ENCODE data around the gene LIME1. TPM values are rescaled to one million over a fixed set of nuclear protein-coding genes. Genes with fewer than 3 reads are reported as not detected.
A peak's percentile ranks its signal among the peaks of the same experiment; 100 is the strongest.

LIME1 gene
- polyA plus RNA-seq, 2 of the 4 experiments (the other 2 are of a cell fraction) = 2.5 to 6.5 TPM

- H3K4me1 ChIP-seq = no peaks in the 10 kb centered on the region
- CTCF ChIA-PET = interaction anchor here (0.8 to 4.4 kb wide), 12 partner anchors 9 to 190 kb away, joined by 3 to 43 read pairs (median 4); partner anchors contain the start of gene TPD52L2
Observed at GRCh38 chr20:63783970-63784369, 47.5 kb downstream of the LIME1 start.

DNA sequence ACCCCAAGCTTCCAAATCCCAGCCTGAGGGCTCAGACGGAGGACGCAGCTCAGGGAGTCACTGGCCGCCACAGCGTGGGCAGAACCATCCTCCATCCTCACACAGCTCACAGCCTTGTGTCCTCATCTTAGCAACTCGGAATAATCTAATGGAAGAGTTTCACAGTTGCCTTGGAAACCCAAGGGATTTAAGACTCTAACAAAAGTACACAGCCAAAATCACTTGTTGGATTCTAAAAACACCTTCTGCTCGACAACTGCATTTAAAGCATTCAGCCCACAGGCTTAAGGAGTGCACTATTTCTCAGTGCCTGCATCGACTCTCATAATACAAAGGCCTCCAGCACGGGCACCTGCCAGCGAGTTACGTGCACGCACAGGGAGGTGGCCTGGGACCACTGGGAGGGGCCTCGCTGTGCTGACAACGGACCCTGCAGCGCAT lies 49.2 kb downstream of the LIME1 start:
- WGBS (ENCODE audit: missing lambda C conversion rate) = 68% methylated on average over 12 of the region's 14 CpGs
- H3K4me2 ChIP-seq = no peak overlapping the region
- CTCF ChIA-PET = interaction anchor here (0.6 to 4.4 kb wide), 36 partner anchors 7 to 337 kb away, joined by 3 to 43 read pairs (median 5); partner anchors contain the start of genes PTK6 and TPD52L2
- TF ChIP-seq USF2 (IDR thresholded peaks at IDR 0.05) (no peak), MAX (IDR thresholded peaks at IDR 0.05) (no peak), RARB (CRISPR knock-in tag; IDR thresholded peaks at IDR 0.05) (no peak), RAD21 (conservative IDR thresholded peaks at IDR 0.05 in 1 of 2, IDR thresholded peaks at IDR 0.05 in 1 of 2) (no peak), HOXB5 (CRISPR knock-in tag; IDR thresholded peaks at IDR 0.05) (no peak), HOXA7 (CRISPR knock-in tag; IDR thresholded peaks at IDR 0.05) (no peak), MAFK (IDR thresholded peaks at IDR 0.05; ENCODE audit: partially characterized antibody) (no peak), CHD2 (IDR thresholded peaks at IDR 0.05; ENCODE audit: low read length, partially characterized antibody) (no peak)
- TF ChIP-seq, protein P1, sequence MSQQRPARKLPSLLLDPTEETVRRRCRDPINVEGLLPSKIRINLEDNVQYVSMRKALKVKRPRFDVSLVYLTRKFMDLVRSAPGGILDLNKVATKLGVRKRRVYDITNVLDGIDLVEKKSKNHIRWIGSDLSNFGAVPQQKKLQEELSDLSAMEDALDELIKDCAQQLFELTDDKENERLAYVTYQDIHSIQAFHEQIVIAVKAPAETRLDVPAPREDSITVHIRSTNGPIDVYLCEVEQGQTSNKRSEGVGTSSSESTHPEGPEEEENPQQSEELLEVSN (IDR thresholded peaks at IDR 0.05; ENCODE audit: borderline replicate concordance, low read depth) = no peak
- no peak for FAIRE-seq
- POLR2A ChIA-PET = no interaction called here
- H3K4me3 ChIP-seq = no peak overlapping the region
- peak; percentile 19 to 25; a peak in 3 of 6 replicates for ATAC-seq
- no peaks in the 10 kb centered on the region for H3K4me1 ChIP-seq
- no peak overlapping the region for H3K27ac ChIP-seq
- DNase-seq (ENCODE audit: low read depth in 1 of 2, low spot score in 1 of 2) = no peak
- H3K9me3 ChIP-seq = no peaks in the 10 kb centered on the region

More at GRCh38 chr20:63783970-63784369, 47.5 kb downstream of the LIME1 start:
- H3K27ac ChIP-seq = no peak overlapping the region
- H3K4me2 ChIP-seq = no peak overlapping the region
- ATAC-seq = no peak
- no peak for DNase-seq (ENCODE audit: low read depth in 1 of 2, low spot score in 1 of 2)
- no peak overlapping the region for H3K4me3 ChIP-seq
- POLR2A ChIA-PET = no interaction called here
- no peak for FAIRE-seq
- TF ChIP-seq RCOR1 (IDR thresholded peaks at IDR 0.05; ENCODE audit: low read depth, low read length) (no peak), RARB (CRISPR knock-in tag; IDR thresholded peaks at IDR 0.05) (no peak), ZSCAN20 (CRISPR knock-in tag; IDR thresholded peaks at IDR 0.05) (no peak), JUN (IDR thresholded peaks at IDR 0.05) (no peak), KDM1A (IDR thresholded peaks at IDR 0.05; ENCODE audit: low read depth) (no peak), ZNF302 (CRISPR knock-in tag; IDR thresholded peaks at IDR 0.05) (no peak), HEYL (CRISPR knock-in tag; IDR thresholded peaks at IDR 0.05) (no peak), NFE2L2 (conservative IDR thresholded peaks at IDR 0.05; ENCODE audit: low read length) (no peak), SMC3 (IDR thresholded peaks at IDR 0.05) (no peak)
- TF ChIP-seq, protein P2, sequence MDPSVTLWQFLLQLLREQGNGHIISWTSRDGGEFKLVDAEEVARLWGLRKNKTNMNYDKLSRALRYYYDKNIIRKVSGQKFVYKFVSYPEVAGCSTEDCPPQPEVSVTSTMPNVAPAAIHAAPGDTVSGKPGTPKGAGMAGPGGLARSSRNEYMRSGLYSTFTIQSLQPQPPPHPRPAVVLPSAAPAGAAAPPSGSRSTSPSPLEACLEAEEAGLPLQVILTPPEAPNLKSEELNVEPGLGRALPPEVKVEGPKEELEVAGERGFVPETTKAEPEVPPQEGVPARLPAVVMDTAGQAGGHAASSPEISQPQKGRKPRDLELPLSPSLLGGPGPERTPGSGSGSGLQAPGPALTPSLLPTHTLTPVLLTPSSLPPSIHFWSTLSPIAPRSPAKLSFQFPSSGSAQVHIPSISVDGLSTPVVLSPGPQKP (IDR thresholded peaks at IDR 0.05; ENCODE audit: low read depth, low read length) = no peak
- 76% methylated on average over 16 of the region's 16 CpGs for WGBS (ENCODE audit: missing lambda C conversion rate)
- no peaks in the 10 kb centered on the region for H3K9me3 ChIP-seq

DNA sequence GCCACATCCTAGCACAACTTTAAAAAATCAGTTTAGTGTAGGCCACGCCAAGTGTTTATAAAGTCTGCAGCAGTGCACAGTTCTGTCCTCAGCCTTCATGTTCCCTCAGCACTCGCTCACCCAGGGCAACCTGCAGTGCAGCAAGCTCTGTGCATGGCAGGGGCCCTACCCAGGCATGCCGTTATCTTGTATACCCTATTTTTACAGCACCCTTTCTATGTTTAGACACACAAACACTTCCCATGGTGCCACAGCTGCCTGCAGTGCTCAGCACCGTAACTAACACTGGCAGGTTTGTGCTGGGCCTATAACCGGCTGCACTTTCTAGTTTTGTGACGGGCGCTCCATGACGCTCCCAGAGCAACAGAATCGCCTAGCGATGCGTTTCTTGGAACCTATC lies 50.8 kb downstream of the LIME1 start:
- H3K4me2 ChIP-seq = no peak overlapping the region
- ATAC-seq (no peak), FAIRE-seq (no peak), DNase-seq (ENCODE audit: low read depth in 1 of 2, low spot score in 1 of 2) (no peak)
- no peaks in the 10 kb centered on the region for H3K4me1 ChIP-seq
- WGBS (ENCODE audit: missing lambda C conversion rate) = 86% methylated on average over 11 of the region's 11 CpGs
- H3K9me3 ChIP-seq = no peaks in the 10 kb centered on the region
- H3K4me3 ChIP-seq = no peak overlapping the region
- ChIA-PET POLR2A (no interaction called here), CTCF (interaction anchor here (0.6 to 4.4 kb wide), 16 partner anchors 8 to 370 kb away, joined by 3 to 35 read pairs (median 6); partner anchors contain the start of genes PTK6 and TPD52L2)
- no peak for TF ChIP-seq RCOR1 (IDR thresholded peaks at IDR 0.05; ENCODE audit: low read depth, low read length)
- TF ChIP-seq RFX5 (IDR thresholded peaks at IDR 0.05) = no peak
- TF ChIP-seq TFCP2L1 (CRISPR knock-in tag; IDR thresholded peaks at IDR 0.05) = no peak
- no peak for TF ChIP-seq KDM1A (IDR thresholded peaks at IDR 0.05; ENCODE audit: low read depth)
- TF ChIP-seq RAD21 (conservative IDR thresholded peaks at IDR 0.05 in 1 of 2, IDR thresholded peaks at IDR 0.05 in 1 of 2) = no peak
- no peak for TF ChIP-seq ESRRA (IDR thresholded peaks at IDR 0.05; ENCODE audit: borderline replicate concordance, low read length)
- TF ChIP-seq KDM5A (IDR thresholded peaks at IDR 0.05) = no peak
- no peak for TF ChIP-seq HOXB13 (CRISPR knock-in tag; IDR thresholded peaks at IDR 0.05; ENCODE audit: low read depth)
- no peak for TF ChIP-seq ZC3H11A (IDR thresholded peaks at IDR 0.05)
- no peak for TF ChIP-seq MYC (IDR thresholded peaks at IDR 0.05; ENCODE audit: borderline replicate concordance, low read length)
- no peak for TF ChIP-seq MAFK (IDR thresholded peaks at IDR 0.05; ENCODE audit: partially characterized antibody)
- H3K27ac ChIP-seq = no peak overlapping the region
